Measurements from ENCODE around the gene ADGRL3.
"Not testable (repeated sequence)": the region's sequence is repeated elsewhere in the genome, so short reads cannot be mapped to it uniquely, and the experiment has no call there.

Gene ADGRL3

DNA sequence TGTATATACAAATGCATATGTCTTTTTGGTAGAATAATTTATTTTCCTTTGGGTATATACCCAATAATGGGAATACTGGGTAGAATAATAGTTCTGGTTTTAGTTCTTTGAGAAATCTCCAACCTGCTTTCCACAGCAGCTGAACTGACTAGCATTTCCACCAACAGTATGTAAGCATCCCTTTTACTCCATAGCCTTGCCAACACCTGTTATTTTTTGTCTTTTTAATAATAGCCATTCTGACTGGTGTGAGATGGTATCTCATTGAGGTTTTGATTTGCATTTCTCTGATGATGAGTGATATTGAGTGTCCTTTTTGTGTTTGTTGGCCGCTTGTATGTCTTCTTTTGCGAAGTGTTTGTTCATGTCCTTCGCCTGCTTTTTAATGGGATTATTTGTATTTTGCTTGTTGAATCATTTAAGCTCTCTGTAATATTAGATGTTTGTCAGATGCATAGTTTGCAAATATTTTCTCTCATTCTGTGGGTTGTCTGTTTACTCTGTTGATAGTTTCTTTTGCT lies 309.7 kb downstream of the ADGRL3 start:
- FAIRE-seq = not testable (repeated sequence)

DNA sequence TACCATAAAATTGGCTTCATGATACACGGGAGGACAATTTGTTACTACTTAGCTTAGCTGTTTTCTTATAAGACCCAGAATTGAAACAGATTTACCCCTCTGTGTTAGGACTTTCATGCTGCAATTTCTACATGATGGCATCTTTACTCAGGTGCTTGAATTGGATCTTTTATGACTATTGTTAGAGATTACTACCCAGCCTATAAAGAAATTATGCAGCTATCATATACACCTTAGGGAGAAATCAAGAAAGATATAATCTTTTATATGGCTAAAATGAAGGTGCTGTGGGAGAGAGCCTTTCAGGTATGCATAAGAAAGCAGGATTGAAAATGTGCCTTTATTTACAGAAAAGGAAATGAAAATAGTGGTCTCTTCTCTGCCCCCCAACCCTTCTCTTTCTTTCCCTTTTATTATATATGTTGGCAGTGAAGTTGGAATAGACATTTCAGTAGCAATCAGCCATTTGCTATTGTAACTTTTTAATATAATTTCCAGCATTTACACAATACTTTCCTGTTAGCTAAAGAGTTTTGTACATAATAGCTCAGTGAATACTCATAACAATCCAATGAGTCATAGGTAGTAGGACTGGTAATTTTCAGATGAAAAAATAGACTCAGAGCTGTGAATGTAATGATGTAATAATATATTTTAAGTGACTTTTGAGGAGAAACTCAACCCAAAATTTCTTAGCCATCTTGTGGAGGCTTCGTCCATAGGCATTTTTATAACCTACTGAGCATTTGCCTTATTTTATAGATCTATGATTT lies 311.8 kb downstream of the ADGRL3 start:
- FAIRE-seq = no peak

DNA sequence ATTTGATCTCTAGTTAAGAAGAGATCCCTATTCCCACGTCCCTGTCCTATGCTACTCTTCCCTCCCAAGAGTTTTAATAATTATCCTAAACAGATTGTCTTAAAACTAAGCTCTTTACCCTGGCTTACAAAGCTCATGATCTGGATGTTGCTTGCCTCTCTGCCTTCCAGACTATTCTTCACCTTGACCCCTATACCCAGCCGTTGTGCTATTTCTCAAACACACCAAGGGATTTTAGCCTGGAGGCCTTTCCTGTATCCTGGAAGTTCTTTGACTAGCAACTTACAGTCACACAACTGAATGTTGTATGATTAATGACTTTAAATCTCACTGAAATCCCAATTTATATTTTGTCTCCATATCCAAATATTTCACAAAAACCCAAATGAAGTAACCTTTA lies 314.9 kb downstream of the ADGRL3 start:
- FAIRE-seq = no peak

DNA sequence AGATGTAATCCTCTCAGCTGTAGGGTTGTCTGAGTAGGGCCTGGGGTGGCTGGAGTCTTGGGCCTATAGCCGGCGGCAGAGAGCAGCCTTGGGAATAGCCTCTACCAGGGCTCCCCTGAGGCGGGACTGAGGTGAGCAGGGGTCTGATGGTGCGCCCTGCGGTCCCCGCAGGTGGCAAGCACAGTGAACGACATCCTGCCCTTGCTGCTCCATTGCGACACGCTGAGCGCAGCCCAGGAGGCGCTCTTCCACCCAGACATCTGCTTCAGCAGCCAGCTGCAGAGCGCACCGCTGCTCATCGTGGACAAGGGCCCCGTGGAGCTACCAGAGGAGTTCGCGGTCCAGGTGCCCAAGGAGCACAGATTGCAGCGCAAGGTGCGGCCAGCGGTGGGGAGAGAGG lies 317.0 kb downstream of the ADGRL3 start:
- no peak for FAIRE-seq

DNA sequence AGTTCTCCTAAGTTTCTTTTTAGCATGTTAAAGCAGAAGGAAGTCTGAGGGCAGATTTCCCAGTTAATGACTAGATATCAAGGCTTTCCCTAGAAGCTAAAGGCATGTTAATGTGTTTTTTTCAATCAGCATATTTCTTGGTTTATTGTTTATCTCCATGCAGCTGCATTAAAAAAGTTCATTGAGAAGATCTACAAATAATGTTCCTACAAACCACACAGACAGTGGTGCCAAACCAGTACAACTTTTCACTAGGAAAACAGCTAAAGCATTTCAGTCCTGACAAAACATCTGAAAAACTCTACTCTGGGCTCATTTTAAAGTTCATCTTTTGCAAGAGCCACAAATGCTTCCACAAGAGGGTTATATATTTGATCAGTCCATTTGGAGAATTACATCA lies 320.0 kb downstream of the ADGRL3 start:
- no peak for FAIRE-seq

DNA sequence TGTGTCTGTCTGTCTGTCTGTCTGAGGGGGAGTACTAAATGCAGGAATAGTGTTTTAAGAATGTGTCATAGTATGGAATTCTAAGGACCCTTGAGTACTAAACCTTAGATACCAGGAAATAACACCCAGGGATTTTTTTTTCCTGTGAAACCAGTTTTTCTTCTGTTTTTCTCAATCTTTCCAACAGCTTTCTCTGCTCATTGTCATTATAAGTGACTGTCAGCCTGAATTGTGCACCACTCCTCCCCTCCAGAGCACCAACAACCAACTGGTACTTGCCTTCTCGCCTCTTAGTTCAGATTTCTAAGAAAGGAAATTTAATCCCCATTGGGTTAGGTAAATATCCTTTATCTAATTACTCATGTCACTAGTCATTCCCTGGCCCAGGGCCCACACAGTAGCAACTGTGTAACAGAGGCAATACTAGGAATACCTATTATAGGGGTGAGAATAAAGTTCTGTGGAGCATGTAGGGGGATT lies 320.6 kb downstream of the ADGRL3 start:
- FAIRE-seq = no peak

DNA sequence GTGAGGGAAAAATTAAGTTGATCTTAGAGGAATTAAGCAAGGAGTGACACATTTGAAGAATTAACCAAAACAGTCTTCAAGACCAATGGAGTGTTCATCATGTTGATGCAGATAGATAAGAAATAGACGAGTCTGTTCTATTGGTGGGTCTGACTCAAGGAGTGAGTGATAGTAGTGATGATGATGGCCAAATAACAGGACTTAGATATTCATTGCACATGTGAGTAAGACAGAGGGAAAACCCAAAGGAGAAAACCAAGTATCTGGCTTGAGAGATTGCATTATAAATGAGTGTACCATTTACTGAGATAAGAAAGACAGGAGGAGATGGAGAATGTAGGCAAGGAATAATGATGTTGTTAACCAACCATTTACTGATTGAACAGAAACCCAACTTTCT lies 321.3 kb downstream of the ADGRL3 start:
- no peak for FAIRE-seq

DNA sequence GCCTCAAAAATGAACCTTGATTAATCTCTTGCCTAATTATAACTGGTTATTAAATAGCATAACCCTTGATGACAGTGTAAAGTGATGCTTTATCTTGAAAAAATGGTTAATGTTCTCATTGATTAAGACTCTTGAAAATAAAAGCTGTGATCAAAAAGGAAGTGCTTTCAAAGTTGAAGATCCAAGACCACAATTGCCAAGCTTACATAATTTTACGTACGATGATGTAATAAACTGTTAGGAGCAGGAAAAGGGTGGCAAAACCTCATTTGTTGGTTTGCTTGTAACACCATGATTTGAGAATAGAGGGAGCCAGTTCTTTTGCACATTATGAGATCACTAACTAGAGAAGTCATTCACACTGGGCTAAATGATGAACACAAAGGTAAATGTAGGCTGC lies 322.2 kb downstream of the ADGRL3 start:
- no peak for FAIRE-seq

DNA sequence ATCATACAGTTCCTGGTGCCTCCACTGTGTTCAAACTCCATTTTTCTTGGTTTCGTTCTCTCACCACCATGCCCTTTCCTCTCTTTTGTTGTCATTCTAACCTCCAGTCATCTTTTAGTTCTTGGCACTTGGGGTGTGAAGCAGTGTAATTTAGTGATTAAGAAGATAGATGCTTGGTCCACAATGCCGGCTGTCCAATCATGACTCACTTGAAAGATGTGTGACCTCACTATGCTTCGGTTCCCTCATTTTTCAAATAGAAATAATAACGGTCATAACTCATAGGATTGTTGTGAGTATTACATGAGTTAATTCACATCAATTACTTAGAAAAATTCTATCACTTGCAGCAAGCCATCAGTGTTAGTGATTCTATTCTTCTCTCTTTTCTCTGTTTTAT lies 327.8 kb downstream of the ADGRL3 start:
- no peak for FAIRE-seq

DNA sequence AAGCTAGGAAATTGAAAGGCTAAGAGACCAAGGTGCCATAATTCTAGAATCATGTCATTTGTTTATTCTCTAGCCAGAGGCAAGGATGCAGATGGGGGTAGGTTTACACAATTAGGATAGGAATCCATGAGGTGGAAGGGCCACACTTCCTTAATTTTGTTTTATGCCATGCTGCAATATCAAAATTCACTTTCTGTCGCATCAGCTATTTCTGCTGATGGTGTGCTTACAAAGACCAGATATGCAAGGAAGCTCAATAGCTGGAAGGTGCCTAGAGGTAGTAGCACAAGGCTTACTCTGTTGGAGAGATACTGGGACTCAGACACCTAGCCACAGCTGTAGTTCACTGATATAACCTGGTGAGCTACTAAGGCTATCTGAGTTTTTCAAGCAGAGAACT lies 328.5 kb downstream of the ADGRL3 start:
- no peak for FAIRE-seq

DNA sequence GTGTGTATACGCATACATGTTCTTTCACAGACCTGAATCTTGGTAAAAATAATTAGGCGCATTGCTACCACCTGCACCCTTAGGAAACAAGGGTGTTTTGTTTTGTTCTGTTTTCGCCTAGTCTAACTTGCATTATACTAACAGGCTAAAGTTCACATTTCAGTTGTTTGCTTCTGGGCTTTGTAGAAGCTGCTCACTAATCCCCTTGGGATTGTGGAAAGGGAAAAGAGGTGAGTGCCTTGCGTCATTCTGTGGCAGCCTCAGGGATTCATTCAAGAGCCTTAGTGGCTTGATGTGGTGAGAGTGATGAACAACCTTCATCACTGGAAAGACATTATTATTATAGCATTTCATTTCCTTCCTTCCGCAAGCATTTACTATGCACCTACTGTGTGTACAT lies 331.1 kb downstream of the ADGRL3 start:
- no peak for FAIRE-seq

DNA sequence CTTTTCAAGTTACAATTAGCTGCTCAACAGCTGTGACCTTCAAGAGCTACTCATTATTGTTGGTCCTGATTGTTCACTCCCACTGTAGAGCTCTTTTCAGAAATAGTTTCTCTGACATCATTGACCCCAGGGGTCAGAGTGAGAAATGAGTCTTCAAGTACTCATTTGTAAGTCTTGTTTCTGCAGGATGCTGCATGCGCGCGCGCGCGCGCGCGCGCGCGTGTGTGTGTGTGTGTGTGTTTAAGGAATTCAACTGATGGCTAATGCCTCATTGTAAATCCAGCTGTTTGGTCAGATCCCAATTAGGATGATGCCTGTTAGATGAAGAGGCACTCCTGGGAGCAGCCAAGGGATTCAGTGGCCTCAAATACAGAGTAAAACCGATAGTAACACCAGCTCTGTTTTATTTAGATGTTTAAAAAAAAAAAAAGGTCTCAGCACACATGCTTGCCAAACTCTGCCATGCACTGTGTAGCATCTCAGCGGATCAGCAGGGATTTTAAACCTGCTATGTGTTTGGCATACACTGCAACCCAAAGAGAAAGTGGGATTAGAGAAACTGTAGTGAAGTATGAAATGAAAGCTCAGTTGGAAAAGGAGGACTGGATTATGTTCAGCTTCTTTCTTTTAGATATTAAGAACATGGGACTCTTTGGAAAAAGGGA lies 332.3 kb downstream of the ADGRL3 start:
- FAIRE-seq = no peak

DNA sequence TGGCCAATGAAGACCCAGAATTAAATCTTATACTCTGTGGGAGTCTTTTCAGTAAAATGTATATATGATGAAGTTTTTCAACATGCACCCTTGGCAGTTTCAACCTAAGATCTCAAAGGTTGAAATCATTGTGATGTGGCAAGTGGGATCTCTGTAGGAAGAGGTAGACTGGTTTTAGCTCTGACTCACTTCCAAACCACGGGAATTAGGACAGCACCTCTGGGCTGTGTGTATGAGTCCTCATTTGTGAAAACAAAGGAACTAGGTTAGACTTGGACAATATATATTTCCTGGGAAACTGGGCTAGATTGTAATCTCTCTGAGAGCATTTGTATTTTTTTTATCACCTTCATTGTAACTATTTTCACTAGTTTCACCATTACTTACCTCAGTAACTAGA lies 333.0 kb downstream of the ADGRL3 start:
- no peak for FAIRE-seq

DNA sequence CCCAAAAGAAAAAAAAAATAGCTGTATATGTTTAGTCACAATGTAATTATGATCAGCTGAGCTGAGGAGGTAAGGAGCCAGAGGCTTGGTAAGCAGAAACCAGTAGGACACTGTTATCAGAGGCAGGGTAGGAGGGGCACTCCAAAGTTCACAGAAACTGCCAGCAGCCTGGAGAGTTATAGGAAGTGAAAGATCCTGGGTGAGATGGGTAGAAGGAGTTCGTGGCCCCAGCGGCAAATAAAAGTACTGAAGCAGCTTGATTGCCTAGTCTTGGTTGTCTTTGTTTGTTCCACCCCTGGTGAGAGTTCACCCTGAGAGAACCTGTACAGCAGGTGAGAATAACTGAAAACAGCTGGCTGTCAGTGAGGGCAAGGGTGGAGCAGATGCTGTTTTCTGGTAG lies 340.8 kb downstream of the ADGRL3 start:
- no peak for FAIRE-seq

DNA sequence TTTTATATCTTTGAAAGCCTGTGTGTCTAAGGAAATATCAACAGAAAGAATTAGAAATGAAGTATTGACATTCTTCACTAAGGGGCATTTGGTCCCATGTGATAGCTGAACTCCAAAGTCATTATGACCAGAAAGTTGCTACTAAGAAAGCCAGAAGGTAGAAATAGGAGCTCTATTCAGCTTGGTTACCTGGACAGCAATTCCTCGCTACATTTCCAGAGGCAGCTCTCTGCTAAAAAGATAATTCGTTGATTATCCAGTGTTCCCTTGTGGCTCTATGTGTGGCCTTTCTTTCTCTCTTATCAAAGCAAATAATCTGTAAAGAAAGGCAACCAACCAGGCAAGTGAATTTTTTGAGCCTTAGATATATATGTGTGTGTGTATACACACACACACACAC lies 341.3 kb downstream of the ADGRL3 start:
- no peak for FAIRE-seq

DNA sequence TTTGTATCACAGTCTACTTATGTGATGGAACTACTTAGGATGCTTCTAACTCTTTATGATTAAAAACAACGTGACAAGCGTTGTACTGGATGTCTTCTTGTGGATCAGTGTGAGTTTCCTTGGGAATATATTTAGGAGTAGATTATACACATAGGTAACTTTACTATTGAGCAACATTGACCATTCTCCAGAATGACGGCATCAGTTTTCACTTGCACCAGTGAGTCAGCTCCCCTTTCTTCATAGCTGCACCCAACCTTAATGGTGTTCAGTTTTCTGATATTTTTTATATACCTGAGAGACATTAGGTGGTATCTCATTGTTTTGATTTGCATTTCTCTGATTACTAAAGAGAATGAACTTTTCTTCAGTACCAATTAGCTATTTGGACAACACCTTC lies 343.9 kb downstream of the ADGRL3 start:
- no peak for FAIRE-seq

DNA sequence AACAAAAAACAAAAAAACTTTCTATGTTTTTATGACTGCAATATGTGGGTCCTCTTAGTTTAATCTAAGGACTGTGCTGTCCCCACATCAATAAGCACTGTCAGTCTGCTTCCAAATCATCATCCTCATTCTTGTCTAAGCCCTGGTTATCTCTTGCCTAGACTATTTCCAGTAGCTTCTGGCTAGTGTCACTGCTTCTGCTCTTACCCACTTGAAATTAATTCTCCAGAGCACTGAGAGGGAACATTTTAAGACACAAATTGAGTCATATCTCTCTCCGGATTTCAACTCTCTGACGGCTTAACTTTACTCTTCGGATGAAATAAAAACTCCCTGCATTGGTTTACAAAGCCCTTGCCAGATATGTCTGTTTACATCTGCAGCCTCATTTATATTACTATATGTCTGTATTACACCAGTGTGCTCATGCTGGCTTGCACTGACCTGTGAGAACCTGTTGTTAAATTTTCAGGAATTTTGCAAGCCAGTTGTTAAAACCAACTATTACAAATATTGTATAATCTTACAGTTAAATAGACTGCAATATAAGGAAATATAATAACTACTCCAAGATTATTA lies 345.9 kb downstream of the ADGRL3 start:
- FAIRE-seq = no peak

DNA sequence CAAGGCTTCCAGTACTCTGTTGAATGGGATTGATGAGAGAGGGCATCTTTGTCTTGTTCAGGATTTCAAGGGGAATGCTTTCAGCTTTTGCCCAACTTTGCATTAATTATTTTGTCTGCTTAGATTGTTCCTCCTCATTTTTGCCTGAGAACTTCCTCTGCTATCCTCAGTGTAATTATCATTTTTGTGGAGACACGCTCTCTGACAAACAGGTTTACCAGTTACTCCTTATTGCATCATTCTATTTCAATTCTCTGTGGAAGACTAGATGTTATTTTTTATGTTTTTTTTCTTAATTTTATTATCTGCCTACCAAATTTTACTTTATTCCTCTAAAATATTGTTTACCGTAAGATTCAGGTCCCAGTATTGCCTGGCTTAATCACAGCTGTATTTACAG lies 349.2 kb downstream of the ADGRL3 start:
- FAIRE-seq = no peak

DNA sequence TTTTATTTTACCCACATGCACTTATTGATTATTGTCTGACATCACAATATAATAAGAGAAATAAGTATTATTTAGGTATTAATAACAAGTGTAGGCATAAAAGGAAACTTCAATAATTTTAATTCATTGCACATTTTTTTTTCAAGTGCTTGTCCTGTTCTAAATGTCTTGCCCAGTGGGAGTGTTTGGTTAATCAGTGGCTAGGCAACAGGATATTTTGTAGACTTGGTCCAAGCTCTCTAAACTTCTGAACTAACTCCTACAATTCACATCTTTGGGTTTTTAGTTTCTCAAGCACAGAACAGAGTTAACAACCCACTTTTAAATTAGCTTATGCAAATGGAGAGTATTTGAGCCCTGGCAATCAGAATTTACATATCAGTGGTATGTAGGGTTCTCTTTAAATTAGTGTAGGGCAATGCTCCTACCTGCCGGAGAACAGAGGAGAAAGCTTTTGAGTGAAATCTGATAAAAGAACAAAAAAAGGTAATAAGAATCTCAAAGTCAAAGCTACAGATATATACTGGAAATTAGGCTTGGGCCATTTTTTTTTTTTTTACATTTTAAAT lies 353.5 kb downstream of the ADGRL3 start:
- FAIRE-seq = no peak

DNA sequence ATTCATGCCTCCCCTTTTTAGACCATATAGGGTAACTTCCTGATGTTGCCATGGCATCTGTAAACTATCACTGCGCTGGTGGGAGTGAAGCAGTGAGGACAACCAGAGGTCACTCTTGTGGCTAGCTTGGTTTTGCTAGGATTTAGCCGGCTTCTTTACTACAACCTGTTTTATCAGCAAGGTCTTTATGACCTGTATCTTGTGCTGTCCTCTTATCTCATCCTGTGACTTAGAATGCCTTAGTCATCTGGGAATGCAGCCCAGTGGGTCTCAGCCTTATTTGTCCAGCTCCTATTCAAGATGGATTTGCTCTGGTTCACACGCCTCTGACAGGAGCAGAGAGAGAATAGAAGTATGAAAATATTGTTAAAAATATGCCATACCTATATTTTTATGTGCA lies 355.7 kb downstream of the ADGRL3 start:
- no peak for FAIRE-seq

DNA sequence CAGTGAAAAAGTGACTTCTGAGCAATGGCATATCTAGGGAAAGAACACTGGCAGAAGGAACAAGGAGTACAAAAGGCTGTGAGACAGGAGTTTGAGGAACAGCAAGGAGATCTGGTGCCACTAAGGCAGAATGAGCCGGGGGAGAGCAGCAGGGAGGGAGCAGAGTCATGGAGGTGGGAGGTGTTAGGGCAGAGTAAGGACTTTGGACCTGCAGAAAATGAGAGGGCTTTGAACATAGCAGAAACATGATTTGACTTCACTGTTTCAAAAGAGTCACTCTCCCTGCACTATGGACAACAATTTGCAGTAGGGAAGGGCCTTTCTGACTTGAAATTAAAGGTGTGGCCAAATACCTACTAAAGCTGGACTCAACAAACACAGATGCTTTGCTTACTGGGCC lies 356.2 kb downstream of the ADGRL3 start:
- FAIRE-seq = no peak

DNA sequence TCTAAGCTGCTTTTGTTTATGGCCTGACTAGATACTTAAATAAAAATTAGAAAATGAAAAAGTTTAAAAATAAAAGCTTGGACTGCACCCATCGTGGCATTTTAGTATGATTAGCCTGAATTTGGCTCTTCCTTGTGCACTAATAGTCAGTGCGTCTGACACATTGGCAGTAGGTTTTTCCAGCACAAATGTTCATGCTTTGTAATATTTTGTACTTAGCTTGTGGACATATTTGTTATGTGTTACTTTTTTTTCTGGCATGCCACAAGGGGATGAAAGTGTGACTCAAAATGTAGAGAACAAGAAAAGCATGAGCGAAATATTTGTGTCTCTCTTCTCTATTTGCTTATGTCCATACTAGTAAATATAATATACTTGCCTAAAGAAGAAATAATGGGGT lies 359.3 kb downstream of the ADGRL3 start:
- no peak for FAIRE-seq

DNA sequence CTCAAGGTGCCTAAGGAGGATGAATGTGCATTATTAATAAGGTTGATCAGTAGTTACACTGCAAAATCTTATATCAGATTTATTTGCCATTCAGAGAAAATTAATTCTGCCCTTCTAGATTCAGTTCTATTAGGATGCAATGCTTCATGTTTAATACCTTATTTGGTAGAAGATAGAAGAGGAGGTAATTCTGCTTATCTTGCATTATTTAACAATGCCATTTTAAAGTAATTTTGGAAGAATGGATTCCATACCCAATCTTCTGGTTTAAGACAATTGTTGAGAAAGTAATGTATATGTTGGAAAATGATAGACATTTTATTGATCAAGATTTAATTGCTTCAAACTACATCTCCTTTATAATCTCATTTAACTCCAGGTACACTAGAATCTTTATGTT lies 360.9 kb downstream of the ADGRL3 start:
- no peak for FAIRE-seq
